Caco-2 (cell line): ENCODE data around the gene FNIP1. TPM values are rescaled to one million over a fixed set of nuclear protein-coding genes. Genes with fewer than 3 reads are reported as not detected.

Source experiments
- BruUV-seq: library from RNA; stranded (reverse); fragments of 400-500 nt; replicated peaks from 2 replicates; lab custom pipeline; 2021; lab: Mats Ljungman, UMichigan
- CTCF ChIA-PET: fragments of 300-600 bp; sonication (Branson Sonifier 250); formaldehyde crosslinking; loops from one replicate; lab custom pipeline; 2022; ENCODE audit warnings: antibody characterized with exemption; lab: Charles Lee
- POLR2A ChIA-PET: fragments of 300-600 bp; sonication (Branson Sonifier 250); formaldehyde crosslinking; loops from one replicate; lab custom pipeline; 2022; ENCODE audit warnings: antibody characterized with exemption; lab: Charles Lee
- DNase-seq, 2 experiments: peaks; one replicate each; pipeline versions ENCODE4 v3.0.0 to v3.0.0-alpha.2; 2020 to 2022
- H3K27me3 ChIP-seq: replicated peaks from 2 replicates; pipeline ENCODE4 v1.6.0; 2011; ENCODE audit warnings: low read length; ENCODE audit not compliant: control insufficient read depth, insufficient read depth
- H3K36me3 ChIP-seq: 2 replicates; pipeline ENCODE4 v1.5.1; 2011; ENCODE audit warnings: low read length; ENCODE audit not compliant: control insufficient read depth, insufficient read depth
- H3K4me1 ChIP-seq: fragments of 250-450 bp; sonication (Bioruptor Pico); 2 replicates; pipeline ENCODE4 v1.5.1; 2020; ENCODE audit warnings: mild to moderate bottlenecking
- H3K4me3 ChIP-seq: 2 replicates; pipeline ENCODE4 v1.5.1; 2011; ENCODE audit warnings: low read depth, mild to moderate bottlenecking, control low read depth, low read length
- H3K9me3 ChIP-seq: fragments of 250-450 bp; sonication (Bioruptor Pico); 2 replicates; pipeline ENCODE4 v1.5.1; 2020; ENCODE audit warnings: mild to moderate bottlenecking, moderate library complexity
- H3K27ac Mint-ChIP-seq: one replicate; pipeline ENCODE4 v1.8.0; 2022; ENCODE audit warnings: mixed read lengths; ENCODE audit not compliant: unreplicated experiment
- H3K27me3 Mint-ChIP-seq: one replicate; pipeline ENCODE4 v1.8.0; 2022; ENCODE audit warnings: mixed read lengths; ENCODE audit not compliant: insufficient read depth, unreplicated experiment
- H3K36me3 Mint-ChIP-seq: one replicate; pipeline ENCODE4 v1.8.0; 2022; ENCODE audit warnings: mild to moderate bottlenecking, mixed read lengths; ENCODE audit not compliant: insufficient read depth, unreplicated experiment
- H3K4me1 Mint-ChIP-seq: one replicate; pipeline ENCODE4 v1.8.0; 2022; ENCODE audit warnings: low read depth, mixed read lengths; ENCODE audit not compliant: unreplicated experiment
- H3K4me3 Mint-ChIP-seq: one replicate; pipeline ENCODE4 v1.8.0; 2022; ENCODE audit warnings: mild to moderate bottlenecking, moderate library complexity, mixed read lengths; ENCODE audit not compliant: unreplicated experiment
- H3K9me3 Mint-ChIP-seq: one replicate; pipeline ENCODE4 v1.8.0; 2022; ENCODE audit warnings: mixed read lengths; ENCODE audit not compliant: unreplicated experiment
- CTCF ChIP-seq, 2 experiments: fragments of 200-600 bp in 1 of 2; IDR thresholded peaks; 1 replicate in 1 of 2; 2 replicates in 1 of 2; pipeline versions ENCODE4 v1.5.1 to v1.8.0; 2011 to 2022; ENCODE audit warnings: antibody characterized with exemption in 1 of 2, control low read depth in 1 of 2, inconsistent platforms in 1 of 2, low read depth in 1 of 2, low read length in 1 of 2, mild to moderate bottlenecking in 1 of 2, moderate library complexity in 1 of 2; ENCODE audit not compliant: insufficient read depth in 1 of 2, severe bottlenecking in 1 of 2, unreplicated experiment in 1 of 2
- intact Hi-C: fragments of 100-400 bp; cut with micrococcal nuclease; formaldehyde crosslinking; loops from one replicate; pipeline ENCODE4 v1.10.0; 2022; ENCODE audit not compliant: unreplicated experiment
- total RNA-seq: library from RNA; stranded (reverse); gene quantifications from 2 replicates; pipeline ENCODE4 v1.2.3, GENCODE V29; 2022

Gene FNIP1
- total RNA-seq, 1 experiment from 2014 or later = 45.0 TPM

GRCh38 chr5:131609774-131610173 lies 187.0 kb downstream of the FNIP1 start:
- DNase-seq = peak in 1 of 2 experiments; percentile 7
- intact Hi-C loops = loop anchor here (1.0 kb wide), 1 partner anchor 26 kb away; the partner anchor contains the start of gene RAPGEF6
- Histone ChIP-seq H3K9me3 (no peaks in the 10 kb centered on the region), H3K4me3 (no peak overlapping the region), H3K4me1 (peaks cover 38% of the 10 kb centered on the region), H3K27me3 (no peaks in the 10 kb centered on the region), H3K36me3 (no peaks in the 10 kb centered on the region)
- BruUV-seq = no TSS peak
- Mint-ChIP-seq H3K27me3 (no peaks in the 10 kb centered on the region), H3K9me3 (no peaks in the 10 kb centered on the region), H3K36me3 (no peaks in the 10 kb centered on the region), H3K27ac (peak overlapping the region; percentile 87), H3K4me3 (no peak overlapping the region), H3K4me1 (peaks cover 29% of the 10 kb centered on the region)
- ChIA-PET POLR2A (no interaction called here), CTCF (interaction anchor here (2.3 kb wide), 1 partner anchor 20 kb away, joined by 8 read pairs; no protein-coding TSS in a partner anchor)
- TF ChIP-seq CTCF (IDR thresholded peaks at IDR 0.05; ENCODE audit: insufficient read depth in 1 of 2, low read depth in 1 of 2, low read length in 1 of 2, severe bottlenecking in 1 of 2, unreplicated experiment in 1 of 2) = no peak

- Mint-ChIP-seq H3K36me3 (no peaks in the 10 kb centered on the region), H3K4me1 (peaks cover 23% of the 10 kb centered on the region), H3K9me3 (no peaks in the 10 kb centered on the region), H3K27ac (no peak overlapping the region), H3K4me3 (no peak overlapping the region), H3K27me3 (no peaks in the 10 kb centered on the region)
- no peaks in the 10 kb centered on the region for H3K36me3 ChIP-seq
- no peak for DNase-seq
- H3K4me3 ChIP-seq = no peak overlapping the region
- peaks cover 35% of the 10 kb centered on the region for H3K4me1 ChIP-seq
- POLR2A ChIA-PET = interaction anchor here (1.1 kb wide), 1 partner anchor 189 kb away, joined by 3 read pairs; no protein-coding TSS in a partner anchor
- intact Hi-C loops = no loop called here
- no peaks in the 10 kb centered on the region for H3K27me3 ChIP-seq
- CTCF ChIA-PET = no interaction called here
- TF ChIP-seq CTCF (IDR thresholded peaks at IDR 0.05; ENCODE audit: insufficient read depth in 1 of 2, low read depth in 1 of 2, low read length in 1 of 2, severe bottlenecking in 1 of 2, unreplicated experiment in 1 of 2) = no peak
- BruUV-seq = no TSS peak
- no peaks in the 10 kb centered on the region for H3K9me3 ChIP-seq
Measured at GRCh38 chr5:131608597-131608996, 188.2 kb downstream of the FNIP1 start.

- H3K9me3 ChIP-seq = no peaks in the 10 kb centered on the region
- POLR2A ChIA-PET = interaction anchor here (1.1 kb wide), 1 partner anchor 189 kb away, joined by 3 read pairs; no protein-coding TSS in a partner anchor
- H3K4me3 Mint-ChIP-seq = no peak overlapping the region
- H3K36me3 Mint-ChIP-seq = no peaks in the 10 kb centered on the region
- no peaks in the 10 kb centered on the region for H3K9me3 Mint-ChIP-seq
- no peak for TF ChIP-seq CTCF (IDR thresholded peaks at IDR 0.05; ENCODE audit: insufficient read depth in 1 of 2, low read depth in 1 of 2, low read length in 1 of 2, severe bottlenecking in 1 of 2, unreplicated experiment in 1 of 2)
- CTCF ChIA-PET = no interaction called here
- no peaks in the 10 kb centered on the region for H3K27me3 Mint-ChIP-seq
- peaks cover 35% of the 10 kb centered on the region for H3K4me1 ChIP-seq
- intact Hi-C loops = no loop called here
- H3K27me3 ChIP-seq = no peaks in the 10 kb centered on the region
- peaks cover 23% of the 10 kb centered on the region for H3K4me1 Mint-ChIP-seq
- H3K36me3 ChIP-seq = no peaks in the 10 kb centered on the region
- no TSS peak for BruUV-seq
- DNase-seq = no peak
- no peak overlapping the region for H3K27ac Mint-ChIP-seq
- no peak overlapping the region for H3K4me3 ChIP-seq
Measured at GRCh38 chr5:131607903-131608540, 188.8 kb downstream of the FNIP1 start.
